CD4-positive, alpha-beta T cell (primary cell): ENCODE data around the gene ANO4. TPM values are rescaled to one million over a fixed set of nuclear protein-coding genes. Genes with fewer than 3 reads are reported as not detected.

Source experiments
- ATAC-seq: fragments of 200-7000 bp; cut with Tn5 transposase; one replicate; pipeline ENCODE4 v1.10.0; 2022; ENCODE audit warnings: mild to moderate bottlenecking; ENCODE audit not compliant: poor library complexity
- CTCF ChIA-PET: fragments of 350-600 bp; sonication (Branson Sonifier 250); formaldehyde crosslinking; loops from one replicate; lab custom pipeline; 2021; ENCODE audit warnings: antibody characterized with exemption, inconsistent platforms; lab: Charles Lee
- POLR2A ChIA-PET: fragments of 350-600 bp; sonication (Branson Sonifier 250); formaldehyde crosslinking; loops from one replicate; lab custom pipeline; 2021; ENCODE audit warnings: antibody characterized with exemption, inconsistent platforms; lab: Charles Lee
- DNase-seq, 14 experiments: peaks; one replicate each; pipeline ENCODE4 v3.0.0-alpha.2; 2013 to 2020; ENCODE audit warnings: mixed read lengths in 2 of 14
- H3K27ac ChIP-seq, 2 donors: one replicate each; pipeline versions ENCODE4 v1.5.1 to v1.7.0; 2013; ENCODE audit warnings: low read length in 2 of 2, low read depth in 1 of 2, mild to moderate bottlenecking in 1 of 2
- H3K27me3 ChIP-seq, 2 experiments: 1 replicate in 1 of 2; 2 replicates in 1 of 2; pipeline versions ENCODE4 v1.6.1 to v1.7.0; 2013; ENCODE audit warnings: low read length in 2 of 2, control low read depth in 1 of 2, mild to moderate bottlenecking in 1 of 2, moderate library complexity in 1 of 2; ENCODE audit not compliant: insufficient read depth in 2 of 2, control insufficient read depth in 1 of 2
- H3K36me3 ChIP-seq: one replicate; pipeline ENCODE4 v1.6.1; 2013; ENCODE audit warnings: low read length, control low read depth; ENCODE audit not compliant: insufficient read depth
- H3K4me1 ChIP-seq: one replicate; pipeline ENCODE4 v1.6.1; 2013; ENCODE audit warnings: low read length, control low read depth; ENCODE audit not compliant: insufficient read depth
- H3K4me3 ChIP-seq: one replicate; pipeline ENCODE4 v1.5.1; 2013; ENCODE audit warnings: mild to moderate bottlenecking, low read length, moderate library complexity
- H3K9me3 ChIP-seq, 2 experiments: 1 replicate in 1 of 2; 2 replicates in 1 of 2; pipeline versions ENCODE4 v1.6.1 to v1.7.0; 2013; ENCODE audit warnings: low read length in 2 of 2, mild to moderate bottlenecking in 2 of 2, control low read depth in 1 of 2, moderate library complexity in 1 of 2; ENCODE audit not compliant: control insufficient read depth in 1 of 2, insufficient read depth in 1 of 2
- H3K27ac Mint-ChIP-seq: one replicate; pipeline ENCODE4 v1.8.0; 2020; ENCODE audit warnings: mixed read lengths
- H3K27me3 Mint-ChIP-seq: one replicate; pipeline ENCODE4 v1.8.0; 2021; ENCODE audit warnings: mixed read lengths
- H3K36me3 Mint-ChIP-seq: one replicate; pipeline ENCODE4 v1.8.0; 2021; ENCODE audit warnings: low read depth, mixed read lengths
- H3K4me1 Mint-ChIP-seq: one replicate; pipeline ENCODE4 v1.8.0; 2021; ENCODE audit warnings: low read depth, mixed read lengths
- H3K4me3 Mint-ChIP-seq: one replicate; pipeline ENCODE4 v1.8.0; 2020; ENCODE audit warnings: mild to moderate bottlenecking, mixed read lengths
- H3K9me3 Mint-ChIP-seq: one replicate; pipeline ENCODE4 v1.8.0; 2020; ENCODE audit warnings: mixed read lengths
- intact Hi-C, 2 experiments: fragments of 100-400 bp; cut with DNase I in 1 of 2; cut with micrococcal nuclease in 1 of 2; formaldehyde crosslinking; loops; one replicate each; pipeline versions ENCODE4 v1.15.1 to v1.9.0; 2023 to 2025; cut with DNase I, micrococcal nuclease
- total RNA-seq, 174 experiments: library from RNA in 2 of 174; stranded (reverse) in 2 of 174; gene quantifications; one replicate each; pipeline ENCODE4 v1.2.3 and lab custom pipeline; 2021 to 2026
- TF ChIP-seq, protein P1 (sequence below): fragments of 200-600 bp; IDR thresholded peaks from one replicate; pipeline ENCODE4 v1.8.0; 2022; ENCODE audit warnings: antibody characterized with exemption, mild to moderate bottlenecking

The ANO4 gene
- total RNA-seq, 2 experiments from 2014 or later = not detected

GRCh38 chr12:100959481-100959880, 164.9 kb downstream of the ANO4 start:
- ChIA-PET POLR2A (no interaction called here), CTCF (no interaction called here)
- ATAC-seq (no peak), DNase-seq (no peak)
- H3K27me3 Mint-ChIP-seq = no peaks in the 10 kb centered on the region
- H3K9me3 ChIP-seq = no peaks in the 10 kb centered on the region
- H3K27ac Mint-ChIP-seq = no peak overlapping the region
- no peaks in the 10 kb centered on the region for H3K36me3 Mint-ChIP-seq
- intact Hi-C loops = no loop called here
- H3K27ac ChIP-seq = no peak overlapping the region
- TF ChIP-seq, protein P1, sequence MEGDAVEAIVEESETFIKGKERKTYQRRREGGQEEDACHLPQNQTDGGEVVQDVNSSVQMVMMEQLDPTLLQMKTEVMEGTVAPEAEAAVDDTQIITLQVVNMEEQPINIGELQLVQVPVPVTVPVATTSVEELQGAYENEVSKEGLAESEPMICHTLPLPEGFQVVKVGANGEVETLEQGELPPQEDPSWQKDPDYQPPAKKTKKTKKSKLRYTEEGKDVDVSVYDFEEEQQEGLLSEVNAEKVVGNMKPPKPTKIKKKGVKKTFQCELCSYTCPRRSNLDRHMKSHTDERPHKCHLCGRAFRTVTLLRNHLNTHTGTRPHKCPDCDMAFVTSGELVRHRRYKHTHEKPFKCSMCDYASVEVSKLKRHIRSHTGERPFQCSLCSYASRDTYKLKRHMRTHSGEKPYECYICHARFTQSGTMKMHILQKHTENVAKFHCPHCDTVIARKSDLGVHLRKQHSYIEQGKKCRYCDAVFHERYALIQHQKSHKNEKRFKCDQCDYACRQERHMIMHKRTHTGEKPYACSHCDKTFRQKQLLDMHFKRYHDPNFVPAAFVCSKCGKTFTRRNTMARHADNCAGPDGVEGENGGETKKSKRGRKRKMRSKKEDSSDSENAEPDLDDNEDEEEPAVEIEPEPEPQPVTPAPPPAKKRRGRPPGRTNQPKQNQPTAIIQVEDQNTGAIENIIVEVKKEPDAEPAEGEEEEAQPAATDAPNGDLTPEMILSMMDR = no peak
- no peak overlapping the region for H3K4me3 Mint-ChIP-seq
- H3K9me3 Mint-ChIP-seq = no peaks in the 10 kb centered on the region
- no peaks in the 10 kb centered on the region for H3K36me3 ChIP-seq
- H3K4me3 ChIP-seq = no peak overlapping the region
- H3K27me3 ChIP-seq = no peaks in the 10 kb centered on the region
- H3K4me1 Mint-ChIP-seq = no peaks in the 10 kb centered on the region
- no peaks in the 10 kb centered on the region for H3K4me1 ChIP-seq

GRCh38 chr12:100962086-100962712, 167.6 kb downstream of the ANO4 start:
- ATAC-seq (no peak), DNase-seq (no peak)
- Mint-ChIP-seq H3K4me3 (no peak overlapping the region), H3K4me1 (no peaks in the 10 kb centered on the region), H3K9me3 (no peaks in the 10 kb centered on the region), H3K27me3 (no peaks in the 10 kb centered on the region), H3K27ac (no peak overlapping the region), H3K36me3 (no peaks in the 10 kb centered on the region)
- POLR2A ChIA-PET = no interaction called here
- CTCF ChIA-PET = no interaction called here
- Histone ChIP-seq H3K27me3 (no peaks in the 10 kb centered on the region), H3K4me1 (no peaks in the 10 kb centered on the region), H3K27ac (no peak overlapping the region), H3K4me3 (no peak overlapping the region), H3K36me3 (no peaks in the 10 kb centered on the region), H3K9me3 (no peaks in the 10 kb centered on the region)
- TF ChIP-seq, protein P1 = no peak
- intact Hi-C loops = no loop called here

GRCh38 chr12:100963381-100963780, 168.8 kb downstream of the ANO4 start:
- CTCF ChIA-PET = no interaction called here
- POLR2A ChIA-PET = no interaction called here
- ATAC-seq = no peak

More at GRCh38 chr12:100963381-100963780, 168.8 kb downstream of the ANO4 start:
- no peaks in the 10 kb centered on the region for H3K36me3 Mint-ChIP-seq
- Histone ChIP-seq H3K4me1 (no peaks in the 10 kb centered on the region), H3K4me3 (no peak overlapping the region), H3K27ac (no peak overlapping the region), H3K9me3 (no peaks in the 10 kb centered on the region), H3K36me3 (no peaks in the 10 kb centered on the region), H3K27me3 (no peaks in the 10 kb centered on the region)
- H3K27me3 Mint-ChIP-seq = no peaks in the 10 kb centered on the region
- no peak overlapping the region for H3K4me3 Mint-ChIP-seq
- no peaks in the 10 kb centered on the region for H3K9me3 Mint-ChIP-seq
- TF ChIP-seq, protein P1 = no peak
- no peak overlapping the region for H3K27ac Mint-ChIP-seq
- intact Hi-C loops = no loop called here
- DNase-seq = no peak
- no peaks in the 10 kb centered on the region for H3K4me1 Mint-ChIP-seq
